Measurements from ENCODE around the gene CYTH1.

CYTH1 gene

GRCh38 chr17:78634154-78634553 is 147.9 kb downstream of the CYTH1 start:
- Mint-ChIP-seq H3K36me3 (peaks cover 5% of the 10 kb centered on the region), H3K27ac (no peak overlapping the region), H3K9me3 (no peaks in the 10 kb centered on the region), H3K4me3 (no peak overlapping the region), H3K4me1 (peaks cover 26% of the 10 kb centered on the region)
- DNase-seq (ENCODE audit: low spot score in 2 of 2), result no peak
- ATAC-seq, result no peak

- DNase-seq (ENCODE audit: low spot score in 2 of 2), result no peak
- H3K4me1 Mint-ChIP-seq, result peaks cover 26% of the 10 kb centered on the region
- no peak overlapping the region for H3K27ac Mint-ChIP-seq
These were observed 152.6 kb downstream of the CYTH1 start for GRCh38 chr17:78629436-78629995.

GRCh38 chr17:78628547-78629435 is 153.3 kb downstream of the CYTH1 start:
- peaks cover 26% of the 10 kb centered on the region for H3K36me3 Mint-ChIP-seq
- no peak overlapping the region for H3K27ac Mint-ChIP-seq
- ATAC-seq, result no peak
- peaks cover 26% of the 10 kb centered on the region for H3K4me1 Mint-ChIP-seq
- H3K4me3 Mint-ChIP-seq, result no peak overlapping the region
- no peaks in the 10 kb centered on the region for H3K9me3 Mint-ChIP-seq
- no peak for DNase-seq (ENCODE audit: low spot score in 2 of 2)

More at GRCh38 chr17:78629436-78629995, 152.6 kb downstream of the CYTH1 start:
- no peaks in the 10 kb centered on the region for H3K9me3 Mint-ChIP-seq
- H3K4me3 Mint-ChIP-seq, result peak overlapping the region; percentile 55
- H3K36me3 Mint-ChIP-seq, result peaks cover 26% of the 10 kb centered on the region
- ATAC-seq, result peak; percentile 44

- ATAC-seq (no peak), DNase-seq (ENCODE audit: low spot score in 2 of 2) (no peak)
- H3K4me1 Mint-ChIP-seq, result peaks cover 3% of the 10 kb centered on the region
- H3K36me3 Mint-ChIP-seq, result peaks cover 23% of the 10 kb centered on the region
- no peak overlapping the region for H3K4me3 Mint-ChIP-seq
- H3K9me3 Mint-ChIP-seq, result no peaks in the 10 kb centered on the region
- H3K27ac Mint-ChIP-seq, result no peak overlapping the region
These were observed 157.5 kb downstream of the CYTH1 start for GRCh38 chr17:78624324-78625151.
